MCF 10A (cell line): Measurements from ENCODE around the gene CKAP5. TPM values are rescaled to one million over a fixed set of nuclear protein-coding genes. Genes with fewer than 3 reads are reported as not detected.
A peak's percentile ranks its signal among the peaks of the same experiment; 100 is the strongest.

Experiments used
- BruUV-seq: library from RNA; stranded (reverse); fragments of 400-500 nt; replicated peaks from 2 replicates; lab custom pipeline; 2021; lab: Mats Ljungman, UMichigan
- CTCF ChIA-PET: fragments of 300-600 bp; sonication (Branson Sonifier 250); formaldehyde crosslinking; extraction: SDS; loops from one replicate; lab custom pipeline; 2021; ENCODE audit warnings: antibody characterized with exemption, inconsistent platforms; lab: Yijun Ruan, JAX
- POLR2A ChIA-PET: fragments of 300-600, 350-650 bp; sonication (Branson Sonifier 250); formaldehyde crosslinking; extraction: SDS; loops from one replicate; lab custom pipeline; 2020; ENCODE audit warnings: antibody characterized with exemption, inconsistent platforms; lab: Yijun Ruan, JAX
- DNase-seq: peaks from one replicate; pipeline ENCODE4 v3.0.0-alpha.2; 2018; ENCODE audit not compliant: unreplicated experiment
- H3K27ac Mint-ChIP-seq: one replicate; pipeline ENCODE4 v1.8.0; 2022; ENCODE audit warnings: mild to moderate bottlenecking, low read depth, mixed read lengths; ENCODE audit not compliant: unreplicated experiment
- H3K27me3 Mint-ChIP-seq: one replicate; pipeline ENCODE4 v1.8.0; 2022; ENCODE audit warnings: mixed read lengths; ENCODE audit not compliant: insufficient read depth, unreplicated experiment
- H3K36me3 Mint-ChIP-seq: one replicate; pipeline ENCODE4 v1.8.0; 2022; ENCODE audit warnings: mild to moderate bottlenecking, moderate library complexity, mixed read lengths; ENCODE audit not compliant: insufficient read depth, unreplicated experiment
- H3K4me1 Mint-ChIP-seq: one replicate; pipeline ENCODE4 v1.8.0; 2022; ENCODE audit warnings: mixed read lengths; ENCODE audit not compliant: insufficient read depth, unreplicated experiment
- H3K4me3 Mint-ChIP-seq: one replicate; pipeline ENCODE4 v1.8.0; 2022; ENCODE audit warnings: mild to moderate bottlenecking, moderate library complexity, mixed read lengths; ENCODE audit not compliant: unreplicated experiment
- H3K9me3 Mint-ChIP-seq: one replicate; pipeline ENCODE4 v1.8.0; 2022; ENCODE audit warnings: mixed read lengths; ENCODE audit not compliant: unreplicated experiment
- intact Hi-C: fragments of 100-400 bp; cut with micrococcal nuclease; formaldehyde crosslinking; loops from 2 replicates; pipeline ENCODE4 v1.14.1; 2022
- total RNA-seq: library from RNA; stranded (reverse); gene quantifications from 2 replicates; pipeline ENCODE4 v1.2.3, GENCODE V29; 2022
- TF ChIP-seq, protein P1 (sequence below): fragments of 200-600 bp; IDR thresholded peaks from one replicate; pipeline ENCODE4 v1.8.0; 2022; ENCODE audit warnings: antibody characterized with exemption, mild to moderate bottlenecking; ENCODE audit not compliant: unreplicated experiment

The CKAP5 gene
- total RNA-seq, 1 experiment from 2014 or later: 193 TPM

DNA sequence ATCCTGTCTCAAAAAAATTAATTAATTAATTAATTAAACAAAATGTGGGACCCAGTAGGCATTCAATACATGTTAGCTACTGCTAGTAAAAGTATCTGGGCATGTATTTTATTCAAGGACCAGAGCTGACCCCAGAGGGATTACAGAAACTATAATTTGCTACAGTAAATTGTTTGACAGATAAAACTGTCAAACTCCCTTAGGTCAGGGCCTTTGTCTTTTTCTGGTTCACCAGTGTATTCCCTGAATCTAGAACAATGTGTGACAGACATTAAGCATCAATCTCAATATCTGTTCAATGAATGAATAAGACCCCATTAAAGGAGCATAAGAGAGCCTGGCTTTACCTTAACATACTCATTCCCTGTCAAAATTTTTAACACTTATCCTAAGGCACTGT lies 6.0 kb downstream of the CKAP5 start:
- BruUV-seq: no TSS peak
- POLR2A ChIA-PET: interaction anchor here (4.1 kb wide), 1 partner anchor 13 kb away, joined by 24 read pairs; no protein-coding TSS in a partner anchor
- H3K36me3 Mint-ChIP-seq: peaks cover 10% of the 10 kb centered on the region
- no peaks in the 10 kb centered on the region for H3K27me3 Mint-ChIP-seq
- no peaks in the 10 kb centered on the region for H3K9me3 Mint-ChIP-seq
- TF ChIP-seq, protein P1, sequence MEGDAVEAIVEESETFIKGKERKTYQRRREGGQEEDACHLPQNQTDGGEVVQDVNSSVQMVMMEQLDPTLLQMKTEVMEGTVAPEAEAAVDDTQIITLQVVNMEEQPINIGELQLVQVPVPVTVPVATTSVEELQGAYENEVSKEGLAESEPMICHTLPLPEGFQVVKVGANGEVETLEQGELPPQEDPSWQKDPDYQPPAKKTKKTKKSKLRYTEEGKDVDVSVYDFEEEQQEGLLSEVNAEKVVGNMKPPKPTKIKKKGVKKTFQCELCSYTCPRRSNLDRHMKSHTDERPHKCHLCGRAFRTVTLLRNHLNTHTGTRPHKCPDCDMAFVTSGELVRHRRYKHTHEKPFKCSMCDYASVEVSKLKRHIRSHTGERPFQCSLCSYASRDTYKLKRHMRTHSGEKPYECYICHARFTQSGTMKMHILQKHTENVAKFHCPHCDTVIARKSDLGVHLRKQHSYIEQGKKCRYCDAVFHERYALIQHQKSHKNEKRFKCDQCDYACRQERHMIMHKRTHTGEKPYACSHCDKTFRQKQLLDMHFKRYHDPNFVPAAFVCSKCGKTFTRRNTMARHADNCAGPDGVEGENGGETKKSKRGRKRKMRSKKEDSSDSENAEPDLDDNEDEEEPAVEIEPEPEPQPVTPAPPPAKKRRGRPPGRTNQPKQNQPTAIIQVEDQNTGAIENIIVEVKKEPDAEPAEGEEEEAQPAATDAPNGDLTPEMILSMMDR: no peak
- no peak overlapping the region for H3K4me3 Mint-ChIP-seq
- intact Hi-C loops: no loop called here
- DNase-seq: no peak
- H3K4me1 Mint-ChIP-seq: peaks cover 11% of the 10 kb centered on the region
- H3K27ac Mint-ChIP-seq: peak overlapping the region; percentile 30
- CTCF ChIA-PET: interaction anchor here (0.6 to 1.8 kb wide), 2 partner anchors 13 to 93 kb away, joined by 4 to 5 read pairs; no protein-coding TSS in a partner anchor

DNA sequence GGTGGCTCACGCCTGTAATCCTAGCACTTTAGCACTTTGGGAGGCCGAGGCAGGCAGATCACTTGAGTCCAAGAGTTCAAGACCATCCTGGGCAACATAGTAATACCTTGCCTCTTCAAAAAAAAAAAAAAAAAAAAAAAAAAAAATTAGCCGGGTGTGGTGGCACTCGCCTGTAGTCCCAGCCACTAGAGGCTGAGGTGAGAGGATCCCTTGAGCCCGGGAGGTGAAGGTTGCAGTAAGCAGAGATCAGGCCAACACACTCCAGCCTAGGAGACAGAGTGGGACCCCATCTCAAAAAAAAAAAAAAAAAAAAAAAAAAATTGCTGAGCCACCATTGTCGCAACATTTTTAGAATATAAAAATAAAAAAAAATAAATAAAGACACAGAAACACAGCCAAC lies 7.6 kb downstream of the CKAP5 start:
- BruUV-seq: no TSS peak
- intact Hi-C loops: no loop called here
- CTCF ChIA-PET: interaction anchor here (1.2 kb wide), 1 partner anchor 29 kb away, joined by 5 read pairs; no protein-coding TSS in a partner anchor
- TF ChIP-seq, protein P1: no peak
- Mint-ChIP-seq H3K4me1 (peaks cover 8% of the 10 kb centered on the region), H3K27me3 (no peaks in the 10 kb centered on the region), H3K4me3 (no peak overlapping the region), H3K9me3 (no peaks in the 10 kb centered on the region), H3K36me3 (peaks cover 5% of the 10 kb centered on the region), H3K27ac (no peak overlapping the region)
- no peak for DNase-seq
- POLR2A ChIA-PET: interaction anchor here (4.1 kb wide), 1 partner anchor 11 kb away, joined by 24 read pairs; no protein-coding TSS in a partner anchor

DNA sequence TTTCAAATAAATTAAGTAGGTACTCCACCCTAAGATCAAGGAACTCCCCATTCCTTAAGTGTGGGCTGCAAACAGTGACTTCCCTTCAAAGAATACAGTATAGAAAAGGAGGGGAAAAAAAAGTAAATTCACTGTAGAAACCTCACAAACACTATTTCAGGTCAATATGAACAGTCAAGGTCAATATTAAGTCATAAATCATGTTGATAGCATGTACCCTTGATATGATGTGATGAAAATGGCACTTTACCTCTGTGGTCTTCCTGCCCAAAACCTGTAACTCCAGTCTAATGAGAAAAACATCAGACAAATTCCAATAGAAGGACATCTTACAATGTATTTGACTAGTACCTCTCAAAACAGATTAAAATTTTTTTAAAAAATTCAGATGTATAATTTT lies 8.2 kb downstream of the CKAP5 start:
- BruUV-seq: no TSS peak
- ChIA-PET POLR2A (interaction anchor here (0.6 to 1.6 kb wide), 3 partner anchors 9 to 1385 kb away, joined by 3 to 5 read pairs (median 4); partner anchors contain the start of gene CKAP5), CTCF (no interaction called here)
- Mint-ChIP-seq H3K4me1 (peaks cover 13% of the 10 kb centered on the region), H3K36me3 (no peaks in the 10 kb centered on the region), H3K27ac (no peak overlapping the region), H3K9me3 (no peaks in the 10 kb centered on the region), H3K4me3 (no peak overlapping the region), H3K27me3 (no peaks in the 10 kb centered on the region)
- intact Hi-C loops: no loop called here
- TF ChIP-seq, protein P1: no peak
- no peak for DNase-seq

DNA sequence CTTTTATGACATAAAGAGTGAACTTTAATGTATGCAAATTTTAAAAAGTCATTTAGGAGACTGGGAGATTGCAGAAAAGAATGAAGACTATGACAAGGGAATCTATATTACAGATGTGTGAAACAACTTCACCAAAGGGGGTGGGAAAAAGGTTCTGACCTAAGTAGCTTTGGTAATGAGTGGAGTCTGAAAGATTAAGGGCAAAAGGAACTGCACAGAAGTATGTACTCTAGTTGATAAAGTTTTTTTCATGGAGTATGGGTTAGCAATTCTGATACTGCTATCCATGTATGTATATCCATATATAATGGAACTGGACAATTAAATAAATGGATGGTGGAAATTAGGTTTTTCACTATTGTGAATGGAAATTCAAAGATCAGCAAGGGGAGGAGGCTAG lies 9.2 kb downstream of the CKAP5 start:
- peaks cover 20% of the 10 kb centered on the region for H3K4me1 Mint-ChIP-seq
- intact Hi-C loops: no loop called here
- BruUV-seq: no TSS peak
- POLR2A ChIA-PET: interaction anchor here (1.1 to 1.6 kb wide), 2 partner anchors 10 kb away, joined by 3 to 4 read pairs; partner anchors contain the start of gene CKAP5
- CTCF ChIA-PET: no interaction called here
- no peak for DNase-seq
- H3K4me3 Mint-ChIP-seq: no peak overlapping the region
- TF ChIP-seq, protein P1: no peak
- H3K27ac Mint-ChIP-seq: no peak overlapping the region
- H3K9me3 Mint-ChIP-seq: no peaks in the 10 kb centered on the region
- no peaks in the 10 kb centered on the region for H3K36me3 Mint-ChIP-seq
- H3K27me3 Mint-ChIP-seq: no peaks in the 10 kb centered on the region
